GM19438 (cell line): ENCODE measurements around the gene CRTAP.
"Not testable (repeated sequence)": the region's sequence is repeated elsewhere in the genome, so short reads cannot be mapped to it uniquely, and the experiment has no call there.

ENCODE experiments used
- ATAC-seq: cut with Tn5 transposase; IDR thresholded peaks from one replicate; pipeline ENCODE4 v1.9.1; 2021; ENCODE audit warnings: low read depth; ENCODE audit not compliant: unreplicated experiment

The CRTAP gene

DNA sequence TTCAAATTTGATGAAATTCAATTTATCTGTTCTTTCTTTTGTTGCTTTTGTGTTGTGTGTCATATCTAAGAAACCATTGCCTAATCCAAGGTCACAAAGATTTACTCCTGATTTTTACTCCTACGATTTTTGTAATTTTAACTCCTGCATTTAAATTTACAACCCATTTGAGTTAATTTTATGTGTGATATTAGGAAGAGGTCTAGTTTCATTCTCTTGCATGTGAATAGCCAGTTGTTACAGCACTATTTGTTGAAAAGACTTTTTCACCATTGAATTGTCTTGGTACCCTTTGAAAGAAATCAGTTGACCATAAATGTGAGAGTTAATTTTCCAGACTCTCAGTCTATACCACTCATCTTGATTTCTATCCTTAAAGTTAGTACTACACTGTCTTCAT is 23.9 kb downstream of the CRTAP start:
- no peak for ATAC-seq

DNA sequence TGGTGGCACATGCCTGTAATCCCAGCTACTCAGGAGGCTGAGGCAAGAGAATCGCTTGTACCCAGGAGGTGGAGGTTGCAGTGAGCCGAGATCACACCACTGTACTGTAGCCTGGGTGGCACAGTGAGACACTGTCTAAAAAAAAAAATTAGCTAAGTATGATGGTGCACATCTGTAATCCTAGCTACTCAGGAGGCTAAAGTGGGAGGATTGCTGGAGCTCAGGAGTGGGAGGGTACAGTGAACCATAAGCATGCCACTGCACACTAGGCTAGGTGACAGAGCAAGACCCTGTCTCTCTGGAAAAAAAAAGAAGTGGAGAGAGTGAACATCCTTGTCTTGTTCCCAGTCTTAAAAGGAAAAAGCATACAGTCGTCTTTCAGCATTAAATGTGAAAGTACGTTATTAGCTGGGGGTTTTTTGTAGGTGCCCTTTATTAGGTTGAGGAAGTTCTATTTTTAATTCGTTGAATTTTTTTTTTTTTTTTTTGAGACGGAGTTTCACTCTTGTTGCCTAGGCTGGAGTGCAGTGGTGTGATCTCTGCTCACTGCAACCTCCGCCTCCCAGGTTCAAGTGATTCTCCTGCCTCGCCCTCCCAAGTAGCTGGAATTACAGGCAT is 25.3 kb downstream of the CRTAP start:
- not testable (repeated sequence) for ATAC-seq

DNA sequence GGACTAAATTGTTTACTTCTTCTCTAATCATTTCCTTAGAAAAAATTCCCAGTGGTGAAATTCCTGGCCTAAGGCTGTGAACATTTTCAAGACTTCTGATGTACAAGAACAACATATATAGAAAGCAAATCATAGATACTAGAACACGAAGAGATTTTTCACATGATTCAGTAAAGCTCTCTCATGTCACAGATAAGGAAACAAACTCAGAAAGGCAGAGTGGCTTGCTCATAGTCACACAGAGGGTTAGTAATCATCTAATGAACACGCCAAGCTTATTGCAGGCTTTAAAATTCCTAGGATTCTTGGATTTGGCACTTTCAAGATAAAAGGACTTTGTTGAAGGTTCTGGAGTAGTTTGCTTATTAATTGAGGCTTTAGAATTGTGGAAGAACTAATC is 26.2 kb downstream of the CRTAP start:
- no peak for ATAC-seq

DNA sequence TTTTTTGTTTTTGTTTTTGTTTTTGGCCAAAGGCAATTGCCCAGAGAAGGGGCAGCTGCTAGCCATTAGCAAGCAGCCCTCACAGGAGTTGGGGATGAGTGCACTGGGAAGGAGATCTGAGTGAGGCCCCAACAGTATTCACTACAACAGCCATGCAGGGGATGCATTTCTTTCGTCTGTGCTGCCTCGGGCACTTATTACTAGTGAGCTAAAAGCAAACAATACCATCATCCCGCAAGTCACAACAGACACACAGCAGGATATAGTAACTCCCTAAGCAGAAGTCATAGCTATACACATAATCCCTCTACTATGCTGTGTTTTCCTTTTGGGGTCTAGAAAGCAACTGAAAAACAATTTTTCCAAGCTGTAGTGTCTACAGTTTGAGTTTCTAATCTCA is 27.2 kb downstream of the CRTAP start:
- ATAC-seq, result no peak

DNA sequence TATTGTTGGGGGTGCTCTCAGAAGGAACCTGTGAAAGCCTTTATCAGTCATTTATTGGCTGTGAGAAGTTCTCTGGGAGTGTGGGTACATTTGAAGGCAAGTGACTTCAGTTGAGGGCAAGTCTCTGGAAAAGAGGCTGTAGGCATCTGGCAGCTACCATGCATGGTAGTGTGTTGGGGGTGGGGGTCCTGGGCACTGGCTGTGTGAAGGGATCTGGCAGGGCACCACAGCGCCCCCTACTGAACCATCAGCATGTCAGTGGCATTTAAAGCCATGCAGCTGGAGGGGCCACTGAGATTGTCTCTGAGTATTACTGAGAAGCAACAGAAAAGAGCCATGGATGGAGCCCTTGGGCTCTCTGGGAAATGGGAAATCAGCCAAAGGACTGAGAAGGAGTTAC is 30.6 kb downstream of the CRTAP start:
- no peak for ATAC-seq

GRCh38 chr3:33145221-33145900 is 31.5 kb downstream of the CRTAP start:
- no peak for ATAC-seq

DNA sequence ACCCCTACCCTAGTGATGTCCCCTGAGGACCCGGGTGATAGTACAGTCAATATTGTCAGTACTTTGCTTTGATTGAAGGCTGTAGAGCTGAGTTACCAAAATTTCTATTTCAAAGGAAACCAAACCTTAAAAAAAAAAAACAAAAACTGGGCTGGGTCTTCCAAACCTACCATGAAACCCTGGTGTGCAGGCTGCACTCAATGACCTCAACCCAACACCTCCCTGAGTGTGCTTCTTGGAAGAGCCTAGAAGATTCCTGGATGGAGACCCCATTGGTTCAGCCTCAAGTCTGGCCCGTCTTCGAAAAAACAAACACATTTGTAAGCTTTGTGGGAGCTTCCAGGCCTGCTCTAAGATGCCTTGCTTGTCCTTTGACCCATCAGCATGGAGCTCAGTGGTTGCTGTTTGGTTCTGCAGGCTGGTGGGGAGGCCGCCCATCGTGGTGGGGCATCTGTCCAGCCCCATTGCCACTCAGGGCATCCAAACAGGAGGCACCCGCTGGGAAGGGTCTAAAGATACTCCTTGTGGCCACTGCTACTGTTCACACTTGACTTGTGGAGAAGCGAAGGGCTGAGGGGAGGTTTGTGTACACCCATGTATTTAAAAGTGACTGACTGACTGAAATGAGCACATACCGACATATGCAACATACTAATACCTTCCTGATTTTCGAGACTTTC is 32.2 kb downstream of the CRTAP start:
- no peak for ATAC-seq

DNA sequence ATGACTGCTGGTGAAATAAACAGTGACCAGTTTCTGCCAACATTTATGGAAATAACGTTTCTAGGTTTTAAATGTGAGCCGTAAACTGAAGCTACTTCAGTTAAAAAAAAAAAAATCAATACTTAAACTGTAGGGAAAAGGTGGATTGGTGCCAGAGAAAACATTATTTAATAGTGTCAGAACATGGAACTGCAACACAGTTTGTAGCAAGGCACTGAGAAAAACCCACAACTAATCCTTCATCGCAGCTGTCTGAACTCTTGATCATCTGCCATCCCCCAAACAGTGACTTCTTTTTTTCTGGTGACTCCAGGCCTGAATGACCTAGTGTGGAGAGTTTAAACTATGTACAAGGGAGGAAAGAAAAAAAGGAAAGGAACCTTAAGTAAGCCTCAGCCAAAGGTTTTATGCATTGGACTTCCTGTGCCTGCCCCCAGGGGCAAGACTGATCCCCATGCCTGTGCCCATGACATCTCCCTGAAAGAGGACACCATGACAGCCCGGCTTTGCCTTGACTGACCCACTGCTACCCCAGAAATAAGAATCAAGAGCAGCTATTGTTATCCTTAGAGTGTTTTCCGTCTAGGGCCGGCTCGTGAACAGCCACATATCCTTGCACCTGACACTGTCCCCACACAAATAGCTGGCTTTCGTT is 33.1 kb downstream of the CRTAP start:
- no peak for ATAC-seq

- no peak for ATAC-seq
Measured at GRCh38 chr3:33149342-33149741, 35.5 kb downstream of the CRTAP start.

DNA sequence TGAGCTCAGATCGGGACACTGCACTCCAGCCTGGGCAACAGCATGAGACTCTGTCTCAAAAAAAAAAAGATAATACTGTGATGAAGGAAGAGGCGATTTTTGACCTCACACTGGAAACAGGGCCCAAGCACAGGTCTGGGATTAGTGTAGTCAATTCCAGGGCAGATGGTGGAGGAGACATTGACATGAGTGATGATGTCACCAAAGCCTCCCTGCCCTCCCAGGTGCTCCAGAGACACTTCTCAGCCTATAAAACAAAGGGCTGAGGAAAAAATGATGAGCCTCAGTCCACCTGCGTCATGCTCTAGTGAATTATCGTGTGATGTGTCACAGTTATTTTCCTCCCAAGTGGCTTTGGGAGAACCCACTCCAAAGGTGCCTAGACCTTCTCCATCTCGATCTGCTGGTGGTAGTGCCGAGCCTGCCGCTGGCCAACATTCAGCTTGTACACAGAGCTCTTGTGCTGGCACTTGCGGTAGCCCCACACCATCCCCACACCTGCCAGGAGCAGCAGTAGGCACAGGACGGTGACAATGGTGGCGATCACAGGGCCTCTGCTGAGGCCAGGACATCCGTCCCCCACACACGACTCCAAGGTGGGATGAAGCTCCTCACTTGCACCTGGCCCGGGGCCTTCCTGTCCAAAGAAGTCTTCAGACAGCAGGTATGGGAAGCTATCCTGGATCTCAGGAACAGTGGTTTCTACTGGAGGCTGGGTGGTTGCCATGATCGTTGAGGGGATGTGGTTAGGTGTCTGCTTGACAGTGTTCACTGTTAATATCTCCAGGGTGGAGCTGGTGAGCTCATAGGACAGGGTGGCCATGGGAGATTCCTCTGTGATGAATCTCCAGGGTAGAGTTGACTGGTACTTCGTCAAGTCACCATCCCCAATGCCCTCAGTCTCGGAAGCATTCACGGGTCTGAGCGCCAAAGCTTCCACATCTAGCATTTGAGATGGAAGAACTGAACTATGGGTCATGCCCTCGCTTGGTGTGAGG is 38.8 kb downstream of the CRTAP start:
- ATAC-seq, result no peak

DNA sequence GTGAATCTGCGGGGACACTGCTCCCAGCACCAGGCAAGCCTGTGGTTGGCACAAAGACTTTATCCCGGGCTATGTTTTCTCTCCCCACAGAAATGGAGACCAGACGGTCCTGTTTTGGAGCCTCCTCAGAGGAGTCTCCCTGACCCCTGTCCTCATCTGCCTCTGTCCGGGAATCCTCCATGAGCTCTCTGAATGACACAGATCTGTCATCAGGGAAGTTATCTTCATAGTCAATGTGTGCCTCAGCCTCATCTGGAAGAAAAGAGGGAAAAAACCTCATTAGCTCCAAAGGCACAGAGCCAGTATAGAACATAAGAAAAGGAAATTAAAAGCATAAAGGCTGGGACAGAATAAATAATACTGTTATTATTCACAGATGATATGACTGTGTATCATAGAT is 40.0 kb downstream of the CRTAP start:
- no peak for ATAC-seq

DNA sequence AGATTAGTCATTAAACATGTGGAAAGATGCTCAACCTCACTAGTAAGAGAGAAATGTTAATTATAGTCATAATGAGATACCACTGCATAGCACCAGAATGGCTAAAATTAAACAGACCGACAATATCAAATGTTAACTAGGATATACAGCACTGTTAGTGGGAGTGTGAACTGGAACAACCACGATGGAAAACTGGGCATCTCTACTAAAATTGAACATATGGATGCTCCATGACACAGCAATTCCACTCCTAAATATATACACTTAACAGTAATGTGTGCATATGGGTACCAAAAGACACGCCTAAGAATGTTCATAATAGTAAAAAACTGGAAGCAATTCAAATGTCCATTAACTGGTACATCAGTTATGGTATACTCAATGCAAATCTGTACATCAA is 41.5 kb downstream of the CRTAP start:
- ATAC-seq, result no peak

GRCh38 chr3:33159234-33159633 is 45.4 kb downstream of the CRTAP start:
- no peak for ATAC-seq

DNA sequence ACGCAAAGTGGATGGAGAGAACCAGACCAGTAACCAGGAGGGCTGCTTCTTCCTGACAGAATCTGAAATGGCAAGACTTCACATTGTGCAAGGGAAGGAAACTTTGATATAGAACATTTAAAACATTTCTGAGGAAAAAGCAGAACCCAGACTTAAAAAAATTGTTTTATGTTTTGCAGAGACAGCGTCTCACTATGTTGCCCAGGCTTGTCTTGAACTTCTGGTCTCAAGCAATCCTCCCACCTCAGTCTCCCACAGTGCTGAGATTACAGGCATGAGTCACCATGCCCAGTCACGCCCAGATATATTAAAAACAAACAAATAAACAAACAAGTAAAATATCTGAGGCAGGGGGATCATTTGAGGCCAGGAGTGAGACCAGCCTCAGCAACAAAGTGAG is 46.2 kb downstream of the CRTAP start:
- no peak for ATAC-seq

- ATAC-seq, result not testable (repeated sequence)
Measured at GRCh38 chr3:33162621-33163020, 48.8 kb downstream of the CRTAP start.

- no peak for ATAC-seq
Measured at GRCh38 chr3:33165372-33165771, 51.6 kb downstream of the CRTAP start.

DNA sequence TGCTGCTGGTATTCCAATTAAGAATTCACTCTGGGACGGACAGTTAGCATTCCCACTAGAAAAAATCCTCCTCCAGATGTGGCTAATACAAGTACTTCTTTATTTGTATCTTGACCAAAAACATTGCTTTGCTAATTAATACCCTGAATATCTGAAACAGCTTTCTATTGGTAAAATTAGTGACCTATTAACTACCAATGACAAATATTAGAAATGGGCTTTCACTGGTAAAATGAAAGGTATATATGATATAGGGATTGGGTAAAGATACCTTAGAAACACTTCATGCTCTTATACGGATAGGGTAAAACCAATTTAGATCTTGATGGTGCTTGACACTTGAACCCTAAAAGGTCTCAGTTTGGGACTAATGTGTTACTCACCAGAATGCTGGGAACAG is 52.3 kb downstream of the CRTAP start:
- no peak for ATAC-seq

- no peak for ATAC-seq
Measured at GRCh38 chr3:33167284-33167683, 53.5 kb downstream of the CRTAP start.

- ATAC-seq, result no peak
Measured at GRCh38 chr3:33167716-33168336, 54.0 kb downstream of the CRTAP start.

DNA sequence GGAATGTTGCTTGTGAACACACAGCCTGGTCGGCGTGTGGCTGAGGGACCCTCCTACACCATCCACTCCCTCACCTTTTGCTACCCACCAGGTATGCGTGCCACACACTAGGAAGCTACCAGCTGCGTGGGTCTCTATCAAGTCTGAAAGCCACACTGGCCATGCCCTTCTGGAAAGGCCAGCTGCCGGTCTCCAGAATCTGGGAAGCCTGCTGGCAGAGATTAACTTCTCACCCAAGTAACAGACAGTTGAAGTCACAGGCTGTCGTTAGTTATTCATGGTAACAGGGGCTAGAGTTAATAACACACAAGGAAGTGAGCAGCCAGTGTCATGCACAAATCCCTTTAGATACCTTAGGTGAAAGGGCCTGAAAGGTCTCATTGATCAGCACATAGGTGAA is 56.7 kb downstream of the CRTAP start:
- no peak for ATAC-seq
